HG03439 (cell line): Measurements from ENCODE around the gene SPO11.

Experiments
- ATAC-seq: cut with Tn5 transposase; IDR thresholded peaks from one replicate; pipeline ENCODE4 v1.9.1; 2021; ENCODE audit warnings: mild to moderate bottlenecking, moderate library complexity; ENCODE audit not compliant: unreplicated experiment

Gene SPO11

DNA sequence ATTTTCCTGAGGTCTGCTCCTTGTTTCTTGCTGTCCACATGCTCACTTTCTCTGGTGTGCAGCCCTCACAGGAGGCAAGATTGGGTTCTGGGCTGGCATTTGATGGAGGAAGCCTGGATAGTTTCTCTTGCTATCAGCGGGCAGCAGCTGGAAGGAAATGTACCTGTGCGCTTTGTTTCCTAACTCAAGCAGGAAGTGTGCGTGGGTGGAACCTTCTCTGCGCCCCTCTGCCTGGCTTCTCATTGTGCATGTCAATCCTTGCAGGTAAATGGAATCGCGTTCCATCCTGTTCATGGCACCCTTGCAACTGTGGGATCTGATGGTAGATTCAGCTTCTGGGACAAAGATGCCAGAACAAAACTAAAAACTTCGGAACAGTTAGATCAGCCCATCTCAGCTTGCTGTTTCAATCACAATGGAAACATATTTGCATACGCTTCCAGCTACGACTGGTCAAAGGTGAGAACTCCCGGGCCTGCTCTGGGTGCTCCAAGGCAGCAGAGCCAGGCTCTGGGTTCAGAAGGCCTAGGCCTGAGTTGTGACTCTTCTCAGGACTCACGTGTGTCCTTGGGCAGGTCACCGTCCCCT is 44.8 kb downstream of the SPO11 start:
- ATAC-seq, result no peak

GRCh38 chr20:57374931-57375651 is 45.5 kb downstream of the SPO11 start:
- no peak for ATAC-seq

GRCh38 chr20:57375652-57376230 is 46.1 kb downstream of the SPO11 start:
- no peak for ATAC-seq

GRCh38 chr20:57377350-57377749 is 47.7 kb downstream of the SPO11 start:
- ATAC-seq, result no peak

DNA sequence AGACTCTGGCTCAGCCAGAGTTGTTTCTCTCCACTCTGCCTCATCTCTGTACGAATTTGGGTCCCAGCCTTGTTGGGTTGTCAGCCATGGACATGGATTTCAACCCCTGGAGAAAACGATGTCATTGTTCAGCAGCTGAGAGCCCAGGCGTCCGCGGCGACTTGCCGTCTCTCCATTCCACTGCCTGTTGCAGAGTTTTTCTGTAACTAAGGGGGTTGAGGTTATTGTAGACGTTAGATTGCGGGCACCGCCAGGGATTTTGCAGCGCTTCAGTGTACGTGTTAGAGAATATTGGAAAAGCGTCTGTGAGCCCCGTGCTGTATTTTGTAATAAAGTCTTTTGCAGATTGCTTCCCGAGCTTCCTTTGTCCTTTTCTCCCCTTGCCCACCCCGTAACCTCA is 48.5 kb downstream of the SPO11 start:
- ATAC-seq, result no peak

- no peak for ATAC-seq
Measured at GRCh38 chr20:57378646-57379262, 49.2 kb downstream of the SPO11 start.

- no peak for ATAC-seq
Measured at GRCh38 chr20:57379263-57379647, 49.7 kb downstream of the SPO11 start.

DNA sequence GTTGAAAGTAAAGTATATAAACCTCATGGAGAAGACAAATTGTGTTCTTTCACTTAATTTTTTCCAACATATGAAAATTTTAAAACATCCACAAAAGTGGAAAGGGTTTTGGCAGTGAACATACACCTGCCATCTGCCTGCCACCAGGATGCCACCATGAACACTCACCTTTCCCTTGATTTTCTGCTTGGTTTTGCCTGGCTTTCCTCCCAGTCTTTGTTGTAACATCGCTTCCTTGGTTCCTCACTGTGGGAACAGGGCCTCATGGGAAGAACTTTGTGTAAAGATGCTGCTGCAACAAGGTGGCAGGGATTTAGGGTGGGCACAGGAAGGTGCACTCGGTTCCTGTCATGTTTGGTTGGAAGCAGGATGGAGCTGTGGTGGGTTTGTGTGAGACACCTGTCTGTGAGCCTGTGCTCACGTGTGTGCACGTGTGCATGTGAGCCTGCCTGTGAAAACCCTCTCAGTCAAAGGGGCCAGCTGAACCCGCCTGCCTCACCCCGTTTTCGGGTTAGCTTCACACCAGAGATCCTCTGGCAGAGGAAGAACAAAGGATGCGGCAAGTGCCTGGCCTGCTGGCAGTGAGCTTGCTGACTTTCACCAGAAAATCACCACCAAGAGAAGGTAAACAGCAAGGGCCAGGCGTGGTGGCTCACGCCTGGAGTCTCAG is 50.6 kb downstream of the SPO11 start:
- no peak for ATAC-seq

GRCh38 chr20:57381596-57382503 is 52.2 kb downstream of the SPO11 start:
- ATAC-seq, result peak; percentile 45

DNA sequence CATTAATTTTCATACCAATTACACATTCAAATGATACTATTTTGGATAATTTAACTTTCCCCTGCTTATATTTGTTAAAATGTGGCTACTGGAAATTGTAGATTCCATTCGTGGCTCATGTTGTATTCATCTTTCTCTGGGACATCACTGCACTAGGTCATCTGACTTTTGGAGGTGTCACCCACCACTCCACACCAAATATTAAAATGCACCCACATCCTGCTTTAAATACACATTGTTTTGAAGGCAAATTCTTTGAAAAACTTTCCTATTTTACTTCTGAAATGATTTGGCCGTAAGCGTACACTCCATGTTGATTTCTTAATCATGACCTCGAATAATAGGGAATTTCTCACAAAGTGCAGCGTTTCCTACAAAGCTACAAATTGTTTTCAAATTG is 52.9 kb downstream of the SPO11 start:
- no peak for ATAC-seq

DNA sequence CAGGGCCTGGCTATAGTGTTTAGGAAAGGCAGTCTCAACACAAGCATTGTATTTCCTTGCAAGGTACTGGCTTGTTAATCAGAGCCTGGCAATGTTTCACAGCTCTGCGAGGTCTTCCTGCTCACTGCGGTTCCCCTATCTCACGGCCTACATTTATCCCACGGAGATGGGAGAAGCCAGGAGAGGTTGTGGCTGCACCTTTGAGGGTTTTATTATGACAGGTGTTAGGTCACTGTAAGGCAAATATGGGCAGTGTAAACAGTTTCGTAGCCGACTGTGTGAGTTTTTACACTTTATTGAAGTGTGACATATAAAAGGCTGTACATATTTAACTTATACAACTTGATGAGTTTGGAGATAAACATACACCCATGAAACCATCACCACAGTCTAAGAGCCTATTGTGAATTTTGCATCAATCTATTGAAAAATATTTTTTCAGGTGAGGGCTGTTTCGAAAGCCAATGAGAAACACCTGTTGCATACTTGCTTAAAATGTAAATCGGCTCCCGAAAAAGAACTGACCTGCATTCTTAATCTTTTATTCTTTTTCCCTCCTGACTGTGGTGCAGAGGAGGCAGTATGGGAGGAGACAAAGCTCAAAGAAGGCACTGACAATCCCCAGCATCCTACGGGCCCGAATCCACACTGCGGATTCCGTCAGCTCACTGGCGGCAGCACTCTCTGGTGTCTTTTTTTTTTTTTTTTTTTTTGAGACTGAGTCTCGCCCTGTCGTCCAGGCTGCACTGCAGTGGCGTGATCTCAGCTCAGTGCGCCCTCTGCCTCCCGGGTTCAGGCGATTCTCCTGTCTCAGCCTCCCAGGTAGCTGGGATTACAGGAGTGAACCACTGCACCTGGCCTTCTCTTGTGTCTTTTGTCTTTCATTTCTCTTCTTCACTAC is 54.1 kb downstream of the SPO11 start:
- no peak for ATAC-seq

DNA sequence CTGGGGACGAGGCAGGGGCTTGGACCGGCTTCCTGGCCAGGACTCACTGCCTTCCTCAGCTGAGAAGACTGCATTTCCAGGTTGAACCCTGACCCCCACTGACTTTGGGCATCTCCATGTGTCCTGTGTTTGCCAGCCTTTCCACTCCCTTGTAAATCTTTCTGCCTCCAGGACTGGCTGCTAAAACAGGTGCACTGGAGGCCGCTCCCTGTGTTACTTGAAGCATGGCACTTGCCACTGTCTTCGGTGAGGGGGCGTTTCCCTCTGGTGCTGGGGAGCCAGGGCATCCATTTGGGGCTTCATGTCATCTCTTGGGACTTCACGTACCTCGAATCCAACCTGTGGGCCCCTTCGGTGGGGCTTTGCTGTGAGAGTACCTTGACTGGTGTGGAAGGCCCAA is 54.9 kb downstream of the SPO11 start:
- ATAC-seq, result no peak

- no peak for ATAC-seq
Measured at GRCh38 chr20:57384953-57385761, 55.6 kb downstream of the SPO11 start.

GRCh38 chr20:57385940-57386339 is 56.3 kb downstream of the SPO11 start:
- no peak for ATAC-seq

GRCh38 chr20:57386762-57387161 is 57.2 kb downstream of the SPO11 start:
- ATAC-seq, result no peak

- ATAC-seq, result no peak
Measured at GRCh38 chr20:57387463-57387862, 57.9 kb downstream of the SPO11 start.

- no peak for ATAC-seq
Measured at GRCh38 chr20:57387945-57388371, 58.4 kb downstream of the SPO11 start.

GRCh38 chr20:57388953-57389694 is 59.5 kb downstream of the SPO11 start:
- no peak for ATAC-seq
